Suppressor macrophage treated with lipopolysaccharide for 4 hours (primary cell): Measurements from ENCODE around the gene KCNA2.

ENCODE experiments used
- DNase-seq: peaks from one replicate; pipeline ENCODE4 v3.0.0-alpha.2; 2020

The KCNA2 gene

DNA sequence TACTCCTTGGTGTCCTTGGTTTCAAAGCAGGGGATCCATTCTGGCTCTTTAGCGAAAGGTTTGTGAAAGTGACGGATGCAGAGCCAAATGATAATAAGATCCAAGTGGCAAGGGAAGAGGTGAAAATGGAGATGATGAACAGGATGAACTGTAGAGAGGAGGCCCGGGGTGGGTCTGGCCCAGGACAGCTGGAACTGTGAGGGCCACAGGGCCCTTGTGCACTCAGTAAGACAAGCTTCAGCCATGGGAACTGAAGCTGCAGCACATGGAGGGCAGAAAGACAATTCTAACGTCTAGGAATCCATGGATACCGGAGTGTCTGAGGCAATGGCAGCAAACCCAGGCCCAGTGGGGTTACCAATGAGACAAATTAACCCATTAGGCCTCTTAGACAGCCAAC lies 4.8 kb downstream of the KCNA2 start:
- DNase-seq, result no peak

DNA sequence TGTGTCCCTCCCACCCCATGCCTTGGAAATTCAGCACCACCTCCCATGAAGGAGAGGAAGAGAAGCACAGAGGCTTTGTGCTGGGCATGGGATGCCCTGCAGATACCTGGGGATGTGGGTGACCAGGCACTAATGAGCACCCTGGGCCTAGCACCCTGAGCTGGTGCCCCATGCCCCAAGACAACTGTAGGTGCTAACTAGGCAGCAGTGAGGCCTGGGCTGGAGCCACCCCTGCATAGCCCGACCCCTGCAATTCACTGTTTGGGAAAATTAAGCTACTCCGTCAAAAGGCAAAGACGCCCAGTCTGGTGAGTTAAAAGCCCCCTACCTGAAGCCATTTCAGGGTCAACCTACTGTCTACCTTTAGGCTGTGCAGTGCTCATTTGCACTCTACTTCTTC lies 5.4 kb downstream of the KCNA2 start:
- no peak for DNase-seq

DNA sequence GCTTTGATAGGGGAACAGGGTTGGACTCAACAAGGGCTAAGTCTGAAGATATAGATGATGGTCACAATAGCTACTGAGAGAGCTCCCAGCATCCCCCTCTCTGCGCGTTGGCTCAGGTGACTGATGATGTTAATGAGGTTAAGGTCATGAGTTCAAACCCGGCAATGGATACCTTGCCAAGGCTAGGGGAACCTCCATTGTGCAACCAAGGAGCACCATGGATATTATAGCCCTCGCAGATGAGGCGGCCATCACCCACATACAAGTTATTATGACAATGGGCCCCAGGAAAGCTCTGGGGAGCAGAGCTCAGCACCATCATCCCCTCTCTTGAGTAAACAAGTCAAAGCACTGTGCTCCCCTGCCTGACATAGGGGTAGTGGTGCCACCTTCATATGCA lies 8.2 kb downstream of the KCNA2 start:
- DNase-seq, result no peak

DNA sequence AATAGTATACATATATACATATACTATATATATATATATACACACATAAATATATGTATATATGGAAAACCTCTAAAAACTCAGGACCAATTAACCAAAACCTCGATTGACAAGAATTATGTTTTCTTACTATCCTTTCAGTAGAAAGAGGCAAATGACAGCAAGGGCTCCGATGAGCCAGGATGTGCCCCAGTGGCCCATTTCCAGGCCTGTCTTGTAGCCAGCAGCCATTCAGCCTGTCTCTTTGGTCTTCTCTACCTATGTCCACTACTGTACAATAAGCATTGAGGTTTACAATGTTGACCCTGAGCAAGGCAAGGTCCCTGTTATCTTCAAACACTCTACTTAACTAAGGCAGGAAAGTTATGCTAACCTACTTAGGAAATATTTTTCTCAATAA lies 9.8 kb downstream of the KCNA2 start:
- DNase-seq, result no peak

DNA sequence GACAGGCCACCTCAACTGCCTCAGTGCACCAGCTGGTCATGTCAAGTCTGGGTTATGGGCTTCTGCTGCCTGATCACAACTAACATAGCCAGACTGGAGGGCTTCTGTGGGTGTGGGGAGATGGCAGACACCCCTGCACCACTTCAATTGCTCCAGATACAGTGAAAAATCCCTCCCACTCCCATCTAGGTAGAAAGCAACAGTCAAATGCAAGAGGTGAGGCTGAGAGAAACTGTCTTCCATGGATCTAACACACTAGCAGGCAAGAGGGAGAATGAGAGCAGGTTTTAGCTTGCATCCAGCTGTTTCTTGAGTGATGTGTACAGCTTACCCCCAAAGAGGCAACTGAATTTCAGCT lies 10.8 kb downstream of the KCNA2 start:
- DNase-seq, result no peak

DNA sequence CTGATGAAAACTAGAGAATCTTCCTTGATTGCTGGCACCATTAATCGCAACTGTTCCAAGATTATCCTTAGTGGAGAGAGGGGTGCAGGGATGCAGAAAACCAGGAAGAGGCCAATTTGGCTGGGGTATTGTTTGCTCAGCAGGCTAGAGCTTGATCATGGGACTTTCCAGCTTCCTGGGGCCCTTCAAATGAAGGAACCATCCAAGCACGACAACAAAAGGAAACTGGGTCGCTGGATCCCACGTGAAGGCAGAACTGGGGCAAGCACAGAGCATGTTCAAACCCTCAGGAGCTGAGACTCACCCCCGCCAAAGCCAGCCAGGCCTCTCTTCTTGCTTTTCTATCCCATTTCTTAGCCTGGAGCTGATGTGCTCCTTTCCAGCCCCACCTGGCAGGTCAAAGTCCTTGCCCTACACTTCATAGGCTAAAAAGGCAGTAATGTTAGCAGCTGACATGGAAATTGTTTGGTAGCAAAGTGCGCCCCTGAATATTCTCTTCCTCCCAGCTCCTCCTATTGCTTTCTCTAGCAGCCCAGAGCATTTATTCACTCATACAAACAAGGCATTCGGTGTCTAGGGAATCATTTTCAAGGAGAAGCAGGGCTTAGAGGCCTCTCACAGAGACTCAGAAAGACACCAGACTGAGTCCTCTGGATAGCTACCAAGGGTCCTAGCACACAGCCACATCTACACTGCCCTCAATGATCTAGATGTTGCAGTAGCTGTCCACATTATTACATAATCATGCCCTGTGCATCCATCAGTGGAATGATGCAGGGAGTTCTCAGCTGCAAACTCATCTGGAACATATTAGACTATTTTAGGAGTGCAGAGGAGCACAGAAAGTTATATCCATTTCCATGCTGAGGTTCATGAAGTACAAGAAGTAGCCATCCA lies 11.5 kb downstream of the KCNA2 start:
- DNase-seq, result peak; percentile 17

DNA sequence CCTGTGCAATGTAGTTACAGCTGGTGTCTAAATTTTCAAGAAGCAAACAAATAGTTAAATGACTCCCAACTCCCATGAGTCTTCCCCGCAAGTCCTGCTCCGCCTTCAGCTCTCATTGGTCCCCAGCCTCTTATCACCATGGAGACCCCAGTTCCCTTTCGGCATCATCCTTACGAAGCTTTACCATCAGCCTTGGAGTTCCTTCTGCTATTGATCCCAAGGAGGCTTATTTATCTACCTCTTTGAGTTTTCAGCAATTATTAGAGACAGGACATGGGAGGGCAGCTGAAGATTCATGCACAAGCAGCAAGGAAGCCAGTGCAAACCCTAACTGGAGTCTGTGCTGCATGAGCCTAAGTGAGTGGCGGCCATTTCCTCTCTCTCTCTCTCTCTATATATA lies 12.3 kb downstream of the KCNA2 start:
- DNase-seq, result no peak

DNA sequence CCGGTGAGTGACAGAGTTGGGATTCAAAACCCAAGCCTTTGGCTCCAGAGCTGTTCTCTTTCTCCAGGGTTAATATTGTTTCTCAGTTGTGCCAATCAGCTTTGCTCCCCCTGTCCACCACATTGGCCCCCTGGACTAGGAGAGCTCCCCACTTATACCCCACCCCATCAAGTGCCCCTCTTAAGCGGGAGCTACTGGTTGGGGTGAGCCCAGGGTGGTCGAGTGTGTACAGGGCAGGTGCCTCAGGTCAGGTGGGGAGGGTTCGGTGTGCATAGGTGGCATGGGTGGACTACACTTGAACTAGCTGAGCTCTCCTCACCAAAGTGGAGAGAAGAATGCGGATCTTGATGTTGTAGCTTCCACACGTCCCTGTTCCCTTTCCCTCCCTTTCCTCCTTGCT lies 14.2 kb downstream of the KCNA2 start:
- DNase-seq, result no peak

DNA sequence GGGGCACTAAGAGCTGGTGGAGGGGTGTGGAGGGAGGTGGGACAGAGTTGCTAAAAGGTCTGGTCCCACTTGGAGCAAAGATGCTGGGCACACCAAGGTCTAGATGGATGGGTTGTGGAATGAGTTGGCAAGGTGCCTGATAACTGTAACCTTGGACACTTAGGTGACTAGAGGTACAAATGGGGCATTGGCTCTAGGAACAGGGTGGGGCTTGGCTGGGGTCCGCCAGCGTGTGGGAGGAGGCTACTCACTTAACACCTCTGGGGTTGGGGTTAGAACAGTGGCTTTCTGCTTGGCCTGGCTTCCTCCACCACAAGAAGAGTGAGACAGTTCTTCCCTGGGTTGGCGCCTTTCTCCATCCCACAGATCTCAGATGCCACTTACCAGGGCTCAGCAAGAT lies 17.2 kb downstream of the KCNA2 start:
- no peak for DNase-seq

DNA sequence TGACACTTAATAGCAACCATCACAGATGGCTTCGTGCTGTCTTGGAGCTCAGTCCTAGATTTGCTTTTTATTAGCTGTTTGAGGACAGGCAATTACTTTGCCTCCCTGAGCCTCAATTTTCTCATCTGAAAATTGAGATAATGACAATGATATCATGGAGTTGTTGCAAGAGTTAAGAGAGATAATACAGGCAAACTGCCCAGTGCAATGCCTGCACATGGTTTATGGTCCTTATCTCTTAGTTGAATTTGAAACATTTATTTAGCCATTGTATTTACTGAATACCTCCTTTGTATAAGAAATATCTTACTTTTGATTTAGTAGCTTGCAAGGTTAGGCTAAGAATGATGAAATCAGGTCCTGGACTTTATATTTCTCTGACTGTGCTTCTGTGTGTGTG lies 17.7 kb downstream of the KCNA2 start:
- DNase-seq, result no peak

DNA sequence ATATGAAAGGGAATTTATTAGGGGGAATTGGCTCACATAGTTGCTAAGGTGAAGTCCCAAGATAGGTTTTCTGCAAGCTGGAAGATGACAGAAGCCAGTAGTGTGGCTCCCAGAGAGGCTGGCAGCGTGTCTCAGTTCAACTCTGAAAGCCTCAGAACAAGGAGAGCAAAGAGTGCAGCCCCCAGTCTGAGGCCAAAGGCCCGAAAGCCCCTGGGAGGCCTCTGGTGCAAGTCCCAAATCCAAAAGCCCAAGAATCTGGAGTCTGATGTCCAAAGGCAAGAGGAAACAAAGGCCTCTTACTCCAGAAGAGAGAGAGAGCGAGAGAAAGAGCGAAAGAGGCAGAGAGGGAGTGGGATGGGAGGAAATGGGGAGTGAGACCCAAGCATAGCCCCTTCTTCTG lies 18.3 kb downstream of the KCNA2 start:
- no peak for DNase-seq

DNA sequence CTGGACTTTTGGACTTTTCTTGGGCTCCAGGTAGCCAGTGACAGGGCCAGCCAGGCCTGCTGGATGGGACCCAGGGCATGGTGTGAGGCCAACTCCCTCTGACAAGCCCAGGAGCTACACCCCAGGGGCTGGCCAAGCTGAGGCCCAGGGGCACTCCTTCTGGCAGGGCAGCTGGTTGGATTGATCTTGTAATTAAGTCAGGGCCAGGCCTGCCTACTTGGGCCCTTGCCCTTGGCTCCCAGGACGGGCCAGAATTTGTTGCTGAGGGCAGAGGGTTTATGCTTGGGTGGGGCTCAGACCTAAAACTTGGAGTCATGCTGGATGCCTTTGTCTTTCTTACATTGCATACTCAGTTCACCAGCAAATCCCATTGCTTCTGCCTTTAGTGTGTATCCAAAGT lies 20.7 kb downstream of the KCNA2 start:
- no peak for DNase-seq

DNA sequence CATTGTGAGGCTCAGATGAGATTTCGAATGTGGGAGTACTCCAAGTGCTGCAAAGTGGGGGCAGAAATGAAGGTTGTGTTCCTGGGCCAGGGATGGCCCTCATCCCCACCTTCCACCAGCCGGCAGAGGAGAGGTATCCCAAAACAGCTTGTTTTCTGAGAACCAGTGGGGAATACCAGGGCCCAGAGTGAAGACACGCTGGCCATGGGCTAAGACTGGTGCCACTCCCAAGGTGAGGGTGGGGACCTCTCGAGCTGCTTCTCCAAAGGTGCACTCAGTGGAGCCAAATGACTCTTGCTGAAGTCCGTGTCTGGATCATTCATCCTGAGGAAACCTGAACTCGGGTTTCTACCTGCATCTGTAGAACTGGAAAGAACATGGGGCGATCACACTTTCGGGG lies 22.1 kb downstream of the KCNA2 start:
- DNase-seq, result no peak

DNA sequence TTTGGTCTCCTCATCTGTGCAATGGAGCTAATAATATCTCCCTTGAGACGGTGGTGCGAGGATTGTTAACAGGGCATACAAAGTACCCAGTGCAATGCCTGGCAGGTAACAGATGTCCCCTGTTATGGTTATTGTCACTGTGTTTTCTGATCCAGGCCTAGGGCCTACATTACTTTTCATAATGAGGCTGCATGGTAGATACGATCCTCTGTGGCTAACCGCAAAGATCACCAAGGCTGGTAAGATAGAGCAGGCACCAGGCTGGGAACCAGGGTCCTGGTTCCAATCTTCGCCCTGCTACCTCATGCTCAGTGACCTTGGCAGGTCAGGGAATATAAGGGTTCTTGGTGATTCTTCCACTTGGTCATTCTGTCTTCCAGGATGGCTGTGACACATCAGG lies 22.7 kb downstream of the KCNA2 start:
- no peak for DNase-seq

DNA sequence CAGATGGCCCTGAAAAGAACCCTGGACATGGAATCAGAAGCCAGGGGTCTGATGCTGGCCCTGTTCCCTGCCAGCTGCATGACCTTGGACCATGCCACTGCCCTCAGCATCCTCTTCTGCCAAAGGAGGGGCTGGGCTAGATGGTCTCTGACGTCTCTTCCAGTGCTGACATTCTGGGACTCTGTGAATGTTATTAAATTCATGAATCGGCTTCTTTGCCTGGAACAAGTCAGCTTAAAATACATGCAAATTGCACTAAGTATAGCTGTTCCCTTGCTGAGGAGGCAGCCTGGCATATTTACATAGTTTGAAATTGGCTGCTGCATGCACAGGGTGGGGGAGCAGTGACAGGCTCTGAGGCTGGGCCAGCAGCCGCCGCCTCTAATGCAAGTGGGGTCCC lies 23.8 kb downstream of the KCNA2 start:
- no peak for DNase-seq

DNA sequence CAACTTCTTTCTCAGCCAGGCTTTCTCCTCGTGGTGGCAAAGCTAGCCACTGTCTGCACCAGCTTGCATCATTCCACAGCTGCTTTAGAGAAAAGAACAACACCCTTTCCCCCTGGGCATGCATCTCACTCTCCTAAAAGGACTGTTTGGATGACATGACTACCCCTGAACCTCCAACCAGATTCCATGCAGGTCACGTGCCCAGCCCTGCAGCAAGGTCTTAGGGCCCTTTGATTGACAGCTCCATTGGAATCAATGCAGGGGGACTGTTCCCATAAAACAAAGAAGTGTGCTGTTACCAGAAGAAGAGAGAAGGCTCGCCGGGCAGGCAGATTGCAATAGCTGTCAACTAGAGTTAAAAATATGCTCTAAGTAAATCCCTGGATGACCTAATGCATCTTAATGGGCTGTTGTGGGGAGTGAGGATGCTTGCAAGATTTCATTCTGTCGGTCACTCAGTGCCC lies 24.4 kb downstream of the KCNA2 start:
- no peak for DNase-seq

DNA sequence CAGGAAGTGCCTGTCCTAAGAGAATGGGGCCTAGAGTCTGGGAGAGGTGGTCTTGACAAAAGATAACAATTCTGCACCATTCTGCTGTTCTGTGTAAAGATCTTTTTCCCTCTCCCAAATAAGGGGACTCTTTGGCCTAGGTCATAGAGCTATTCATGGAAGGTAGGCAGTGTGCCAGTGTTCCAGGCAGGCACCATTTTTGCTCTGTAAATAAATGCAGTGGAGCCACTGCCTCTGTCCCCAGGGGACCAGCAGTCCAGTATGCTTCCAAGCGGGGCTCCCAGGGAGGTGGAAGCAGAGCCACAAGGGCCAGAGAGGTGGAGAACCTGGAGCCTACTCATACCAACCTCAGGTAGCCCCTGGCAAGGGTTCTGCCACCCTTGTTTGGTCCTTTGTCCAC lies 25.9 kb downstream of the KCNA2 start:
- no peak for DNase-seq

DNA sequence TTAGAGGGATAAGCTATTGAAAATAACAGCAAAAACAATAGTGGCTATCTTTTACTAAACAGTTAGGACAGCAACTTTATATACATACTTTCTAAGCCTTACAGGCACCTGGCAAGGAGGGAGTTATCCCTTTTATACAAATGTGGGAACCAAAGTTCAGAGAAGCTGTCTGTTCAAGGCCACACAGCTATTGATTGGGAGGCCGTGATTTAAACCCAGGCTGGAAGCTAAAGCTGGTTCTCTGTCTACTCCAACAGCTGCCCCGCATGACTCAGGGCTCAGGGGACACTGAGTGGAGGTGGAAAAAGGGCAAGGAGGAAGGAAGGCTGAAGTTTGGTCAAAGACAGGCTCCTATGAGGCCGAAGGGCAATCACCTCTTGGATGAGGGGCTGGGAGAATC lies 26.7 kb downstream of the KCNA2 start:
- DNase-seq, result no peak

DNA sequence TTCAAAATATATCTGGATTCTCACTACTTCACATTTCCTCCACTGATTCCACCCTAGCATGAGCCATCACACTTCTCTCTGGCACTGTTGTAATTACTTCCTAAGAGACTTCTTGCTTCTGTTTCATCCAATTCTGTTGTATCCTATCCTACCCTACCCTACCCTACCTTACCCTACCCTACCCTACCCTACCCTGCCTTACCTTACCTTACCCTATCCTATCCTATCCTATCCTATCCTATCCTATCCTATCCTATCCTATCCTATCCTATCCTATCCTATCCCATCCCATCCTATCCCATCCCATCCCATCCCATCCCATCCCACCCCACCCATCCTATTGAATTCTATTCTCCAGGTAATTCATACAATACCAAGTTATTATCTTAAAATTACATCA lies 29.7 kb downstream of the KCNA2 start:
- no peak for DNase-seq

DNA sequence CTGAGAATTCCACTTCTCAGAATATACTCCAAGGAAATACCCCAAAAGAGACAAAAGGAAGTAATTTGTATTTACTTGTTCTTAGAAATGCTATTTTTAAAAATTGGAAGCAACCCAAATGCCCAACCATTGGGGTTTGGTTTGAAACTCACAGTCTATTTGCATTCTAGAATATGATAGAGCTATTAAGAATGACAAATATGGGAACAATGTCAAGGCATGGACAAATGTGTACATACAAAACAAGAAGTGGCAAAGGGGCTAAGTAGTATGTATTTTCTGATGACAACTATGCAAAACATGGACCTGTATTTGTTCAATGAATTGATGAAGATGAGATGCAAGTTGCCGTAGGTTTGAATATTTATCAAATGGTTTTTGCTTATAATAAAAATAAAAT lies 32.8 kb downstream of the KCNA2 start:
- no peak for DNase-seq

DNA sequence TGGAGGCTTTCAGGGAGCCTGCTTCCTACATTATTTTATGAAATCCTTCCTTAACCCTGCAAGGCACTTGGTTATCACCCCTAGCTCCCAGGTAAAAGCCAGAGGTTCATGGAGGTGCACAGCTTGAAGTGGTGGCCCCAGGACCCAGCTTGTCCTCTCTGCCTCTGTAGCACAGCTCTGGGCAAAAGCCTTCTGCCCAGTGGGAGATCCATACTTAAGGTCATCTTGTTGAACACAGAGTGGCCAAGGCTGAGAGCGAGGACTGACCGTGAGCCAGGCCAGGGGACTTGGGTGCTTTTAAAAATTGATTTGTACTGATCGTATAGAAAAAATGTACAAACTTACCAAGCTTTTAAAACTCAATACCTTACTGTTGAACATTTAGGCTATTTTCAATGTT lies 33.4 kb downstream of the KCNA2 start:
- no peak for DNase-seq

DNA sequence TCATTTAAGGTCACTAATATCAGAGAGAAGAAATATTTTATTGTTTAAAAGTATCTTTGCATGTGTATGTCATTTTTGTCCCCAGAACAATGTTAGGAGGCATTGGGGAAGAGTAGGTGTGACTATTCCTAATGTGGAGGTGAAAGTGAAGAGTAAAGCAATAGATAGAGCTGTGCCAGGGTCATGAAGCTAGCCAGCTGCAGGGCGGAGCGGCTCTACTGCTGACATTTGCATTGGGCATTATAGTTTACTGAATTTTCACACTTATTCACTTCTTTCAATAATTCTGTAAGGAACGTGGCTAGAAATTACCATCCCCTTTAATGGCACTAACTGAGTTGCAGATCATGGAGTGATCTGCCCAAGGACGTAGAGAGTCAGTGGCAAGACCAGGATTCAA lies 35.3 kb downstream of the KCNA2 start:
- no peak for DNase-seq

DNA sequence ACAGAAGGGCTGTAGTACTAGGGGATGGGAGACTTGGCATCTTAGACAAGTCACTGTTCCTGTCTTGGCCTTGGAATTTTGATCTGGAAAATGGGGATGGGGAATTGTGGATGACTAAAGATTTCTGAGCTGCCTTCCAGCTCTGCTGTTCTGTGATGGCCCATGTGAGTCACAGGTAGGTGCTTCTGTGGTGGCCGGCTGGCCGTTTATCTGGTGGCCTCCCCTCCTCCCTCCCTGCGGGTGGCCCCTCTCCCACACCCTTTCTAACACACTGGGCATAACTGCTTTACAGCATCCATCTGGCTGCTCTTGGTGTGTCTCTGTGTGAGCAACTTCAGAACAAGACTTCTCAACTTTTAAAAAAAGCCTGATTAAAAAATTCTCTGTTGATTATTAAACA lies 35.9 kb downstream of the KCNA2 start:
- no peak for DNase-seq

DNA sequence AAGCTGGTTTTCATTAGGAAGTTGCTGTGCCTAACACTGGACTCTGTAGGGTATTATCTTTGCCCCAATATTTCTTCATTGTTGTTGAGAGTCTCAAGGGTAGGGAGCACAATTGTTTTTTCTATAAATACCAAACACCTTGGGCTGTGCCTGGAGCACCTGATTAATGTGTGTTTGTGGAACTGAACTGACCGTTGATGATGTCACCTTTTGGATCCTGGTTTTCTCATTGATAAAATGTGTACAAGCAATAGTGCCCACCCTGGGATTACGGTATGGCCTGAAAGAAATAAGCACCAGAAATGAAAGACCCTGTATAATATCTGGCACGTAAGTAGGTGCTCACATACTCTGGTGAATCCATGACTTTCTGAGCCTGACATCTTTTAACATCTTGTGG lies 39.3 kb downstream of the KCNA2 start:
- DNase-seq, result no peak

DNA sequence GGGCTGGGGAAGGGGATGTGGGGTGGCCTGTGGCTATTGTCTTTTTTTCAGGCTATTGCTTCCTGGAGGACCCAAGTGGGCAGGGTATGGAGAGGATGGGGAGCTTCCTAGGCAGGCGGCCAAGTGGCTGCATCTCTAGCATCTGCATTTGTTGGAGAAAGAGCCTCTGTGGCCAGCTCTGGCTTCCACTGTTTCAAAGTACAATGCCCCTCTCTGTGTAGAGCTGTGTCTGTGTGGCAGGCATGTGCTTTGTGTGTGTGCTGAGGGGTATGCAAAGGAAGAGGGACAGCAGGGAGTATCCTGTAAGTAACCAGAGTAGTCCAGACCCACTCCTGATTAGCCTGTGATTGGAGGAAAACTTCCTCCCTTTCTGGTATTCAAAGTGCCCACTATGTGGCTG lies 40.6 kb downstream of the KCNA2 start:
- no peak for DNase-seq
